Skin of body (tissue), 2 donors: ENCODE measurements around the gene MERTK. TPM values are rescaled to one million over a fixed set of nuclear protein-coding genes. Genes with fewer than 3 reads are reported as not detected.
A peak's percentile ranks its signal among the peaks of the same experiment; 100 is the strongest.
"Not testable (repeated sequence)": the region's sequence is repeated elsewhere in the genome, so short reads cannot be mapped to it uniquely, and the experiment has no call there.

ENCODE experiments used
- DNase-seq: peaks from one replicate; lab custom pipeline; 2025; lab: John Stamatoyannopoulos, UW
- total RNA-seq: library from RNA; depleted of rRNA; stranded (reverse); fragments of >200 nt; gene quantifications from one replicate; pipeline ENCODE4 v1.2.3, GENCODE V29; 2014

The MERTK gene
- total RNA-seq, 1 donor from 2014 or later = 9.5 TPM

GRCh38 chr2:111945444-111946293 is 47.3 kb downstream of the MERTK start:
- DNase-seq = no peak

DNA sequence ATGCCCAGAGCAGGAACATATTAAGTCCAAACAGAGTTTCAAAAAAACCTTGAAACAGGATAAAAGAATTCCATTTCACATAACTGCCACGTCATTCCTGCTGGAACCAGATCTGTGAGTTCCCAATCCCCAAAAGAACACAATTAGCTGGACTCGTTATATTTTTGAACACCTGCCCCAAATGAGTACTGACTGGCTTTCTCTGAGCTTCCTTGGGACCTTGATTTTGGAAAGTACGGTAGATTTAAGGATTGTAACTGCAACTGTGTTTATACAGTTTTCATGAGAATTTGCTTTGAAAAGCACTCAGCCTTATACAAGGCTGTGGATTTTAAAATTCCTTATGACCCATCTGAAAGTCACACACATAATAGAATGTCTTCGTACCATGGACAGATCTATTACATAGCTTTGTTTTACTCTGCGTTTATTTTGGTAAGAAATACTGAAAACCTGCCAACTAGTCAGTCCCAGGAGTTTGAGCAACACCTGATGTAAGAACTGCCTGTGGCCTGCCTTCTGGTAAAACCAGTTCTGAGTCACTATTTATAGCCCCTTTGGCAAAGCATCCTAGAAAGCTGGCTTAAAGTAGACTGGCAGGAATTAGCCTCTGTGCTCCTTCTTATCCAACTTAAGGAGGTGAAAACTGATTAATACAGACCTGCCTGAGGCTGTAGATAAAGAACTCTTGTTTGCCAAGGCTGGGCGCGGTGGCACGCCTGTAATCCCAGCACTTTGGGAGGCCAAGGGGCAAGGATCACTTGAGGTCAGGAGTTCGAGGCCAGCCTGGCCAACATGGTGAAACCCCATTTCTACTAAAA is 48.1 kb downstream of the MERTK start:
- DNase-seq = no peak

DNA sequence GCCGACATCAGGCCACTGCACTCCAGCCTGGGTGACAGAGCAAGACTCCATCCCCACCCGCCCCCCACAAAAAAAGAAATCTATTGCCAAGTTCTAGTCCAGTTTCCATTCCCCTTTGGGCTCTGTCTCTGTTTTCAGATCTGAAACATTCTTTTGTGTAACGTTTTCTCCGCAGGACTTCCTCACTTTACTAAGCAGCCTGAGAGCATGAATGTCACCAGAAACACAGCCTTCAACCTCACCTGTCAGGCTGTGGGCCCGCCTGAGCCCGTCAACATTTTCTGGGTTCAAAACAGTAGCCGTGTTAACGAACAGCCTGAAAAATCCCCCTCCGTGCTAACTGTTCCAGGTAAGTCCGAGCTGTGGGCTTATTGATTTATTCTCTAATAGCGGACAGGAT is 48.8 kb downstream of the MERTK start:
- no peak for DNase-seq

GRCh38 chr2:111948832-111949231 is 50.4 kb downstream of the MERTK start:
- no peak for DNase-seq

- DNase-seq = peak; percentile 50
Measured at GRCh38 chr2:111950236-111950635, 51.8 kb downstream of the MERTK start.

DNA sequence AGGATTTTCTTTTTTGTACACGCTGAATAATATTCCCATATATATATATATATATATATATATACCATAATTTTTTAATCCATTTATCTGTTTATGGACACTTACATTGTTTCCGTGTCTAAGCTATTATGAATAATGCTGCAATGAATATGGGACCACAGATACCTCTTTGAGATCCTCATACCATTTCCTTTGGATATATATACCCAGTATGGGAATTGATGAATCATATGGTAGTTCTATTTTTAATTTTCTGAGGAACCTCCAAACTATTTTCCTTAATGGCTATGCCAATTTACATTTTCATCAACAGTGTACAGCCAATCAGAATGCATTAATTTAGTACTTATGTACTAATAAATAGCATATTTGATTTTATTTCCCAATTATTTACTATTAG is 53.1 kb downstream of the MERTK start:
- no peak for DNase-seq

DNA sequence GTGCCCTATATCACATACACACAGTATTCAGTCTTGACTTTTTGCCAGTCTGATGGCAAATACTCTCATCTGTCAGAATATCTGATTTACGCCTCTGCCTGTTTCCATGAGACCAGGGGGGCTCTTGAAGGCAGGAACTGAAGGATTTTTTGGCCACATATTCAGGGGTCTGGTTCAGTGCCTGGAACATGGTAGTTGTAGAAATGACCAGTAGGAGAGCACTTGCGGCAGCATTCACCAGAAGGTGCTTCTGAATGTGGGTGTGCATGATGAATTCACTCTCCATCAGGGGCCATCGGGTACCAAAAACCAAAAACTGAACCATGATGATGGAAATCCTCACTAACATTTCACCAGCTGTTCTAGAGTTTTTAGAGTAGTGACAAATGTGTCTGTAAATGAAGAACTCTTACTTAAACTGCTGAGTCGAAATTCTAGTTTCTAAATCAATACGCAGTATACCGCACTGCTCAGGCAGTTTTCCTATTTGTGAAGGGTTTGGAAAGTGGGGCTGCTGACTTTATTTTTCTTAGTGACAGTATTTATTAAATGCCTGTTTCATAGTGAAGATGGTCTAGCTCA is 54.6 kb downstream of the MERTK start:
- no peak for DNase-seq

DNA sequence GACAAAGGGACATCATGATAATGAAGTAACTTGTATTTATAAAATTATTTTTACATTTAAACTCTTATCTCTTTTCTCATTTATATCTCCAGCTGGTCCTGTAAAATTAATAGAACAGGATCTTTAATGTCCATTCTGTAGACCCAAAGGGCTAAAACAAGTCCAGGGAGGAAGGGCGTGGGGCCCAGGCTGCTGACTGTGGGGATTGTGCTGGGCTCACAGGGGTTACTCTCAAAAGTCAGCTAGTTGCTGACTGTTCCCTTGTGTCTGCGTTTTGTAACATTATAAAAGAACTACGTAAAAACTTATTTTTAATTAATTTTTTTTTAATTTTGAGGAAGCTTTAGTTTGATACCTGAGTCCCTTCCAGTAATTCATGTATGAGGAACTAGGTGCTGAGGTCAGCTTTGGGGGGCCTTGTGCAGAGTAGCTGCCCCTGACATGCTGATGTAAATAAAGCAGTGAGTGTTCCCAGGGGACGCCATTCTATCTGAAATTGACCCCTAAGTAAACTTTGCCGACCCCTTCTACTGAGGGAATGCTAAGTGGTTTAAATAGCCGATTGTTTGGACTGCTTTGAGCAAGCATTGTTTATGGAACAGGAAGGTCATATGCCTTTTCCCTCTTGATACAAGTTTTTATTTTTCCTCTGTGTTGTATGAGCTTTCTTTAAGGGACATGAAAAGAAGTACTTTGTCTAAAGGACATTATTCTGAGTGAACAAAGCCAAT is 56.4 kb downstream of the MERTK start:
- DNase-seq = no peak

DNA sequence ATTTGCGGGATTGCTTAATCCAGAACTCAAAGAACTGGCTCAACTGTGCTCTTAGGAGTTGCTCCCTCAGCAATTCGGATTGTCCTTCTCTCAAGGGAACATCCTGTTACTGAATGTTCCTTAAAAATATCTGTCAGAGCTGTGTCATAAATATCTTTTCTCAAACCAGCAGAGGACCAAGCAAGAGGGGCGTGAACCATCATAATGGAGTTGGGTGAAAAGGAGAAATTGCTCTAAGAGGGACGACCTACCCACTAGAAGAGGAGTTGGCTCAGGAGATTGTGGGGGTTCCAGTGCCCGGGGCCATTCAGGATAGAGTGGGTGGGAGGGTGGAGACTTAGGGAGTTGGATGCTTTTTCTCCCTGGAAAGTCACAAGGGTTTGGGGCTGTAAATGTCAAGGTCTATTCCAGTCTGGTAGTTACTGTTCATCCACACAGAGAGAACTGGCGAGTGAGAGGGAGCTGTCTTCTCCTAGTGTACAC is 59.5 kb downstream of the MERTK start:
- no peak for DNase-seq

GRCh38 chr2:111958901-111959300 is 60.5 kb downstream of the MERTK start:
- no peak for DNase-seq

- DNase-seq = no peak
Measured at GRCh38 chr2:111961663-111962062, 63.3 kb downstream of the MERTK start.

- not testable (repeated sequence) for DNase-seq
Measured at GRCh38 chr2:111963086-111963485, 64.7 kb downstream of the MERTK start.

GRCh38 chr2:111963508-111963907 is 65.1 kb downstream of the MERTK start:
- not testable (repeated sequence) for DNase-seq

DNA sequence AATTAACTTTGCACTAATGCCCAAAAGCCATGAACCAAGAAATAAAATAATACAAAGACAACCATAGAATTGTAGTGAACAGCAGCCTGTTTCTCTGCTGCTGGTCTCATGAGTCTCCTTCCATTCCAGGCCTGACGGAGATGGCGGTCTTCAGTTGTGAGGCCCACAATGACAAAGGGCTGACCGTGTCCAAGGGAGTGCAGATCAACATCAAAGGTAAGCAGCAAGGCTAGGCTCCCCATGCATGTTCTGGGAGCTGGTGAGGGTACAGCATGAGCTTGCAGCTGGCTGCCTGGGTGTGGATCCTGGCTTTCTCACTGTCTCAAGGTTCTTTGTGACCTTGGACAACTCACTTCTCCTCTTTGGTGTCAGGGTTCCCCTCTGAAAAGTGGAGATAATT is 66.7 kb downstream of the MERTK start:
- no peak for DNase-seq

DNA sequence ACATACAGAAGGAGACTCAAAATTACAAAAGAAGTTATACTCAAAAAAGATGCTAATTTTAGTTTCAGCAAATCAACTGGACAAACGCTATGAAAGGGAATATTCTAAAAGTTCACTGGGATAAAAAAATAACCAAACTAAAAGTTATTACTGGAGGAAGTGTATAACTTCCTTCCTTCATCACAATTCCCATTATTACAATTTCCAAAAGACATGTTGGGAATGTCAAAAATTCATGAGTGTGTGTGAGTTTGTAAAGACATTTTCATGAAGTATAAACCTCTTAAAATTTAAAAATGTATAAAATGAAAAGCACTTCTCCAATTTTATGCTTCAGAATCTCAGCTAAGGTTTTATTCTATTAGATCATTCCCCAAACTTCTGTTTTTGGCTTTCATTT is 67.8 kb downstream of the MERTK start:
- no peak for DNase-seq

DNA sequence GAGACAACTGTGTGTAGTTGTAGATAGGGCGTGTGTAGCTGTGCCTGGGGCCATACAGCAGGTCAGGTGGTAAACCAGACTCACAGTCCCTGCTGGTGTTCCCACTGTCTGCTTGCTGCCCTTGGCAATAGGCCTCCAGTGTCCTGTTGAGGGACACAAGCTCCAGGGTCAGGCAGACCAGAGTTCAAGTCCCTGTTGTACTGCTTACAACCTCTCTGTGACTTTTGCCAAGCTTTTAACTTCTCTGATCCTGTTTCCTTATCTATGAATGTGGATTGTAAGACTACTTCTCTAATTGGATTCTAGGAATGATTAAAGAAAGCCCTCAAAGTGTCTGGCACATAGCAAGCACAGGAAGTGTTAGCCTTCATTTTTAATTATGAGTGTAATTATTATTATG is 68.6 kb downstream of the MERTK start:
- no peak for DNase-seq

- no peak for DNase-seq
Measured at GRCh38 chr2:111970453-111970852, 72.0 kb downstream of the MERTK start.

- DNase-seq = no peak
Measured at GRCh38 chr2:111972955-111973565, 74.7 kb downstream of the MERTK start.

DNA sequence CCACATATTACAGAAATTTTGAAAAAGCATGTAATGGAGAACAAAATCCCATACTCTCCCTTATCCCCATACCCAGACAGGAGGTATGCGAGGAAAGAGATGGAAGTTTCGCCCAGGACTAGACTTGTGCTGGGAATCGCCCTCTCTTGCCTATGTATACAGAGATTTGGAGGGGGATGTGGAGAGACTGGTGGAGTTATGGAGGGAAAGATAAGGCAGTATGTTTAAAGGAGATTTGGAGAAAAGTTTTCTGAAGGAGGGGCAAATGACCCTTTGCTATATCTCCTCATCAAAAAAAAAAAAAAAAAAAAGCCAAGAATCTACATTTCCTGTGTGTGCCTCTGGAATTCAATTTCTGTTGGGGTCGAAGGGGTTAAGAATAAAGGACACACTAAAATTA is 75.3 kb downstream of the MERTK start:
- DNase-seq = no peak

- peak; percentile 4 for DNase-seq
Measured at GRCh38 chr2:111975053-111975552, 76.7 kb downstream of the MERTK start.

GRCh38 chr2:111975819-111976218 is 77.4 kb downstream of the MERTK start:
- no peak for DNase-seq
